Measurements from ENCODE around the gene NMRAL1.

Gene NMRAL1

GRCh38 chr16:4486126-4486893, 11.9 kb upstream of the NMRAL1 start:
- no peak for TF ChIP-seq CTCF (IDR thresholded peaks at IDR 0.05; ENCODE audit: control insufficient read depth, extremely low read depth, insufficient read depth)
- H3K4me3 ChIP-seq (ENCODE audit: low read depth, low read length), result no peak overlapping the region
- DNase-seq (ENCODE audit: low read depth), result peak; percentile 19

GRCh38 chr16:4481963-4482362, 7.5 kb upstream of the NMRAL1 start:
- TF ChIP-seq CTCF (IDR thresholded peaks at IDR 0.05; ENCODE audit: control insufficient read depth, extremely low read depth, insufficient read depth), result no peak
- no peak overlapping the region for H3K4me3 ChIP-seq (ENCODE audit: low read depth, low read length)
- no peak for DNase-seq (ENCODE audit: low read depth)

GRCh38 chr16:4481526-4481925, 7.1 kb upstream of the NMRAL1 start:
- no peak for TF ChIP-seq CTCF (IDR thresholded peaks at IDR 0.05; ENCODE audit: control insufficient read depth, extremely low read depth, insufficient read depth)
- DNase-seq (ENCODE audit: low read depth), result peak; percentile 67
- H3K4me3 ChIP-seq (ENCODE audit: low read depth, low read length), result no peak overlapping the region

GRCh38 chr16:4477966-4478365, 3.5 kb upstream of the NMRAL1 start:
- no peak for TF ChIP-seq CTCF (IDR thresholded peaks at IDR 0.05; ENCODE audit: control insufficient read depth, extremely low read depth, insufficient read depth)
- DNase-seq (ENCODE audit: low read depth), result no peak
- H3K4me3 ChIP-seq (ENCODE audit: low read depth, low read length), result no peak overlapping the region

GRCh38 chr16:4475880-4476788, 1.7 kb upstream of the NMRAL1 start, which contains the start of gene HMOX2:
TSS of gene HMOX2 (plus strand) at chr16:4476398. CDS start at chr16:4505525, 29,127 bp downstream.
- DNase-seq (ENCODE audit: low read depth), result peak; percentile 84

GRCh38 chr16:4472880-4473279, 1.5 kb downstream of the NMRAL1 start:
- TF ChIP-seq CTCF (IDR thresholded peaks at IDR 0.05; ENCODE audit: control insufficient read depth, extremely low read depth, insufficient read depth), result no peak
- no peak overlapping the region for H3K4me3 ChIP-seq (ENCODE audit: low read depth, low read length)
- no peak for DNase-seq (ENCODE audit: low read depth)

More at GRCh38 chr16:4475880-4476788, 1.7 kb upstream of the NMRAL1 start, which contains the start of gene HMOX2:
- peak; percentile 48 for TF ChIP-seq CTCF (IDR thresholded peaks at IDR 0.05; ENCODE audit: control insufficient read depth, extremely low read depth, insufficient read depth)
- H3K4me3 ChIP-seq (ENCODE audit: low read depth, low read length), result peak within 1 kb of the TSS; percentile 92
